ENCODE measurements around the gene ZNRD2. TPM values are rescaled to one million over a fixed set of nuclear protein-coding genes. Genes with fewer than 3 reads are reported as not detected.

The ZNRD2 gene
- total and polyA plus RNA-seq, 10 of the 15 experiments (the other 5 are each of a cell fraction or from before 2014, with no cell fraction given): 7.9 to 111 (median 55.4) TPM

GRCh38 chr11:65574109-65574810 is 4.0 kb downstream of the ZNRD2 start (continued):
- peak; percentile 80; the same call in 1 of the 2 replicates for TF ChIP-seq ZNF592 (IDR thresholded peaks at IDR 0.05)
- no peak for TF ChIP-seq ZBTB4 (CRISPR knock-in tag; IDR thresholded peaks at IDR 0.05)
- TF ChIP-seq STAT3 (IDR thresholded peaks at IDR 0.05; ENCODE audit: low read depth, low read length): no peak
- TF ChIP-seq HDGF (IDR thresholded peaks at IDR 0.05): 0 out of 2 replicates have a peak, but pooled peaks have one; percentile 21
- peak; percentile 38 to 46; a peak in 1 of 4 replicates for TF ChIP-seq EP300 (IDR thresholded peaks at IDR 0.05; ENCODE audit: borderline replicate concordance in 1 of 2, control insufficient read depth in 1 of 2, low read depth in 2 of 2, low read length in 2 of 2)
- TF ChIP-seq PAX8 (IDR thresholded peaks at IDR 0.05): no peak
- peak; percentile 86 for TF ChIP-seq BACH1 (IDR thresholded peaks at IDR 0.05; ENCODE audit: borderline replicate concordance)
- peak; percentile 62 for TF ChIP-seq POLR2A (IDR thresholded peaks at IDR 0.05; ENCODE audit: low read depth, low read length)
- peak; percentile 54; the same call in 1 of the 2 replicates for TF ChIP-seq BCL11A (IDR thresholded peaks at IDR 0.05; ENCODE audit: low read depth, low read length)
- TF ChIP-seq ZNF24 (IDR thresholded peaks at IDR 0.05): peak; percentile 75; the same call in 1 of the 2 replicates
- TF ChIP-seq MTA2 (IDR thresholded peaks at IDR 0.05; ENCODE audit: low read depth): peak; percentile 37; the same call in 1 of the 2 replicates
- no peak for TF ChIP-seq SUPT20H (IDR thresholded peaks at IDR 0.05; ENCODE audit: borderline replicate concordance, control insufficient read depth, low read depth, low read length)
- peak; percentile 54; the same call in 1 of the 2 replicates for TF ChIP-seq RAD21 (IDR thresholded peaks at IDR 0.05; ENCODE audit: insufficient read depth, low read depth, low read length)
- no peak for TF ChIP-seq NFYB (IDR thresholded peaks at IDR 0.05; ENCODE audit: insufficient read depth, low read depth, low read length)
- TF ChIP-seq GATAD2B (conservative IDR thresholded peaks at IDR 0.05; ENCODE audit: low read depth): peak; percentile 95
- peak; percentile 80 to 92 for TF ChIP-seq BHLHE40 (IDR thresholded peaks at IDR 0.05; ENCODE audit: borderline replicate concordance in 1 of 2, low read depth in 2 of 2, low read length in 1 of 2)
- no peak for TF ChIP-seq JUNB (IDR thresholded peaks at IDR 0.05)
- TF ChIP-seq HDAC2 (IDR thresholded peaks at IDR 0.05): no peak
- peak in 1 of 2 experiments; percentile 49; a peak in 2 of 4 replicates for TF ChIP-seq ETV6 (conservative IDR thresholded peaks at IDR 0.05 in 1 of 2, IDR thresholded peaks at IDR 0.05 in 1 of 2; ENCODE audit: borderline replicate concordance in 1 of 2, low read depth in 1 of 2)
- TF ChIP-seq TARDBP (IDR thresholded peaks at IDR 0.05; ENCODE audit: borderline replicate concordance): peak; percentile 67; the same call in 1 of the 2 replicates
- TF ChIP-seq DPF2 (IDR thresholded peaks at IDR 0.05): peak; percentile 86
- TF ChIP-seq TCF7 (IDR thresholded peaks at IDR 0.05; ENCODE audit: borderline replicate concordance): no peak
